Activated CD4-positive, alpha-beta T cell treated with anti-CD3 and anti-CD28 coated beads, Interleukin-2, amount 50 U/mL, for 24 hours (primary cell): Measurements from ENCODE around the gene ZNF608.

Experiments
- DNase-seq, 2 donors: peaks; one replicate each; pipeline ENCODE4 v3.0.0-alpha.2; 2020; ENCODE audit warnings: low read depth in 1 of 2, low spot score in 1 of 2

ZNF608 gene

DNA sequence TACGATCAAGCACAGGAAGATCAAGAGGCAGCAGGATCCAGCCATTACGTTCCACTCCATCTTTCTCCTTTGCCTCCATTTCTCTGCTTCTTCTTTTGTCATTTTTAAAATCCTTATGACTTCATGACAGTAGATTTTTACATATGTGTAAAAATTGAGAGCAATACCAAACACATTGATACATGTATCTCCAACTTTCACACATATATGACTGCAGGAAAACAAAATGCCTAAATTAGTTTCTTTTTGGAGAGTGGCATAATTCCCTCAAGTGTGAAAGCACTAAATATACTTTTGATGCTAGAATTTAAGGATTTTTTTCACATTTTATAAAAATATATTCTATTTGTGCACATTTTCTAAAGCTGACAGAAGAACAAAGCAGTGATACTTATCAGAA lies 8.6 kb upstream of the ZNF608 start:
- DNase-seq, result no peak

DNA sequence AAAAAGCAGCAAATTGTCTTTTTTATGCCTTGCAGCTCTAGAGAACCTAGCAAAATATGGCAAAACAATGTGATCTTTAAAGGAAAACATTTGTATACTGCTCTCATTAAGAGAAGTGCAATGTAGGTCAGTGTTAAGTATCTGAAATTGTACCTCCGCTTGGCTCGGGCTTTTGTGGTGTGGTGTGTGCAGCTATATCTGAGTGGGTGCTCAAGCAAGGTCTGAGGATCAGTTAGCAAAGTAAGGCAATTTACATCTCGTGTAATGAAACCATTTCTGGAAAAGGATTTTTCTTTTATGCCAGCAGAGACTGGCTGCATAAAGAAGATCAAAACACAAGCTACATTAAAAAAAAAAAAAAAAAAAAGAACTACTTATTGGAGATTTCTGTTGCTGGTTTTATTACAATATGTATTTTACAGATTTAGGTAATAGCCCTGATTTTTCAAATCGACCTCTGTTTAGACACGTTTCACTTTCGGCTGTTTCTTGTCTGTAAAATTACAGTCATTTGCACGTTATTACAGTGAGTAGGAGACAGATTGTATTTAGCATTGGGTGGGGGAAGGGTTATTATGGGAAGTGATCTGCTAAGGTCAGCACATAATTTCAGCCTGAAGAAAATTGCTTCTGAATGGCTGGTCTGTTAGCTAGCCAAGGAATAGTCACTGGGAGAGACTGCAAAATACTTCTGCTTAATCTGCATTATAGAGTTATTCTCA lies 7.9 kb upstream of the ZNF608 start:
- no peak for DNase-seq

DNA sequence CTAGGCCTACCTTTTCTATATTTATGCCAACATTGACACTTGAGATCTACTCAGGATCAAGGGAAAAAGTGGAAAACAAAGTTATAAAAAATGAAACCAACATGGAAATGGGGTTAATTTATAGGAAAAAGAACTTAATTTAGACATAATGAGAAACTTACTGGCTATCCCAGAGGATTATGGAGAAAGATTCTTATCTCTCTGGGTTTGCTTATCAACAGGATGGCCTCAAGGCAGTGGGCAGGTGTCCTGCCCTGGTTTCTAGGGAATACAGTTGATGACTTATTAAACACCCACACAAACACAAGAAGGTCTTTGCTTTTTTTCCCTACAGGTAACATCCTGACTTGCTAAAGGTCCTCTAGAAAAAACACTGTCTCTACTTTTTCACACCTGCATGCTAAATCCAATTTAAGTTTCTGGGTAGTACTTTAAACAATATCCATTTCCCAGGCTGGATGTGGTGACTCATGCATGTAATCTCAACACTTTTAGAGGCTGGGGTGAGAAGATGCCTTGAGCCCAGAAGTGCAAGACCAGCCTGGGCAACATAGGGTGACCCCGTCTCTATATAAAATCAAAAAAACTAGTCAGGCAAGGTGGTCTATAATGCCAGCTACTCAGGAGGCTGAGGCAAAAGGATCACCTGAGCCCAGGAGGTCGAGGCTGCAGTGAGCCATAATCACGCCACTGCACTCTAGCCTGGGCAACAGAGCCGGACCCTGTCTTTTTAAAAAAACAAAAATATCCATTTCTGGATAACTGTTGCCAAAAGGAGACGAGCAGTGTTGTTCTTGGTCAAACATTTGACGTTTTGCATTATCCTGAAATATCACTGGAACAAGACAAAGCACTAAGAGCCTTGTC lies 6.6 kb upstream of the ZNF608 start:
- DNase-seq, result no peak

DNA sequence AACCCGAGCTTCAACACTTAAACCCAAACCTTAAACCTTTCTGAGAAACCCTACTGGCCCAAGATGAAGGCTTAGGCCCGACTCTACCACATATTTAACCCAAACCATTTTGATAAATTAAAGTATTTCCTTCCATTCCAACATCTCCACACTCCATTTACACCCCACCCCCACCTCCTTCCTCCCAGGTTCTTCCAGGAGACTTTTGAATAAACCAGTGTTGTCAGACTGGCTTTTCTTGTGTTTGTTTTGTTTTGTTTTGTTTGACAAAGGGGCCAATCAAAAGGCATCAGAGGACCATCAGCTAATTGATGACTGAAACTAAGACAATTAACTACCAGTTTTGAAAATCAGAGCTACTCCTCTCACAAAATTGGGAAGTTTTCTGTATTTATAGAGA lies 4.6 kb upstream of the ZNF608 start:
- no peak for DNase-seq

DNA sequence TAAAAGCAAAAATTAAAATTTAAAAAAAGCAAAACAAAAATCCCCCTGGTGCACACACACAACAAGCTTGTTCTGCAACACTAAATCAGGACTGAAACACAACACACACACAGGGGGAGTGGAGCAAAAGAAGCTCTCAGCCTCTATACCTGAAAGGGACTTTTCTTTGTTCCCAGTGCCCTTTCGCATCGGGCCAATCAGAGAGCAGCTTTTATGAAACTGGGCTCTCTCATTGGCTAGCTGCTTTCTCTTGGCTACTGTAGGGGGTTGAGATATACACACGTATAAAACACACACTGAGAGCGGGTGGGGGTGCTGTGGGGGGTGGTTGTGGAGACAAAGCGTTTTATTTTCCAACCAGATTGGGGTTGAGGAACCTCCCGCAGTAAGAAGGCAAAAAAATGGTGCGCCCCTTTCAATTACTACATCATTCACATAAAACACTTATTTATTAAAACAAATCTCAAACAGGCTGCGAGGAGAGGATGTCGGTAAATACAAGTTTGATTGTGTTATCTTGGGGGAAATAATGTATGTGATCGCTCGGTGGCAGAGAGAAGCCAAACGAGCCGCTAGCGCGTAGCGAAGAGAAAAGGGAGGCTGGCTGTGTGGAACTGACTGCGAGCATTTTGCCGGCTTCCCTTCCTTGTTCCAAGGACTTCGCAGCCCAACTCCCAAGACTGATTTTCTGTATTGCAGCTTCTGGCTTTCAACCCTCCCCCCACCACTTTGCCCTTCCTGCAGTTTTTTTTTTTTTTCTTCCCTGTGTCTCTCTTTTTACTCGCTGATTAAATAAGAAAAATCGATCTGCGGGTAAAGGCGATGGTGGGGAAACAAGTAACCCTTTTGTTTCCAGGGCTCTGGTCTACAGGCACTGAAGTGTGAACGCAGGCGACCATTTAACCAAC lies 2.5 kb upstream of the ZNF608 start:
- DNase-seq, result no peak

DNA sequence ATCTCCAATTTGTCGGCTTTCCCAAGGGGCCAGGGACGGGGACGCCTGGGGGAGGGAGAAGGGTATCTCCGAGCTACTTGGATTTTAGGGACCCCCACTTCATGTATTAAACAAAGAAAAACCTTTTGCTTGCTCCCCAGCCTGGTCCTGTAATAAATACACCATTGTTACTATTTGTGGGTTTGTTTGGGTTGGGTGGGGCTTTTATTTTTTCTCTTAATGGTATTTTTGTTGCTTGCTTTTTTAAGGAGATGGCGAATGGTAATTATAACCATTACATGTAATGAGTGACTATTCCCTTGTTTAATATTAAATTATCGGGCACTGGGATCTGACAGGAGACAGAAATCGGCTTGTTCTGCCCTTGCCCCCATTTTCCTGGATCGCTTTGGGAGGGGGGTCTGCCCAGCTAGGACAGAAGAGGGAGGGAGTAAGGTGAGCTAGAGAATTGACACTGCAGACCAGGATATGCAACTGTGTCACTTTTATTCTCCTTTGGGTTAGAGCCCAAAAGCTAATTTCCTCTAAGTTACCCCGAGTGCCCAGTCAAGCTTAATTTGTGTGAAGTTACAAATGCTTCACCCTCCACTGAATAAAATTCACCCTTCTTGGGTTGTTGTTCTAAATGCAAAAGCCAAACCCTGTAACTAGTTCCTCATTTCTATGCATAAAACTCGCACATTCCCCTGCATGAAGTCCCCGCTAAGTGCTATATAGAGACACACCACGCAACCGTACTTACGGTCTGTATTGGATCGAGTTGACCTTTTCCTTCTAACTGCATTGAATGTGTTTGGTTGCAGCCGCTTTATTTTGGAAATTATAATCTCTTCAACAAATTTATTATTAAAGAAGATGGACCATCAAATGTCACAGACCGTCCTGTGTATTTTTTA lies 1.6 kb upstream of the ZNF608 start:
- DNase-seq, result no peak

DNA sequence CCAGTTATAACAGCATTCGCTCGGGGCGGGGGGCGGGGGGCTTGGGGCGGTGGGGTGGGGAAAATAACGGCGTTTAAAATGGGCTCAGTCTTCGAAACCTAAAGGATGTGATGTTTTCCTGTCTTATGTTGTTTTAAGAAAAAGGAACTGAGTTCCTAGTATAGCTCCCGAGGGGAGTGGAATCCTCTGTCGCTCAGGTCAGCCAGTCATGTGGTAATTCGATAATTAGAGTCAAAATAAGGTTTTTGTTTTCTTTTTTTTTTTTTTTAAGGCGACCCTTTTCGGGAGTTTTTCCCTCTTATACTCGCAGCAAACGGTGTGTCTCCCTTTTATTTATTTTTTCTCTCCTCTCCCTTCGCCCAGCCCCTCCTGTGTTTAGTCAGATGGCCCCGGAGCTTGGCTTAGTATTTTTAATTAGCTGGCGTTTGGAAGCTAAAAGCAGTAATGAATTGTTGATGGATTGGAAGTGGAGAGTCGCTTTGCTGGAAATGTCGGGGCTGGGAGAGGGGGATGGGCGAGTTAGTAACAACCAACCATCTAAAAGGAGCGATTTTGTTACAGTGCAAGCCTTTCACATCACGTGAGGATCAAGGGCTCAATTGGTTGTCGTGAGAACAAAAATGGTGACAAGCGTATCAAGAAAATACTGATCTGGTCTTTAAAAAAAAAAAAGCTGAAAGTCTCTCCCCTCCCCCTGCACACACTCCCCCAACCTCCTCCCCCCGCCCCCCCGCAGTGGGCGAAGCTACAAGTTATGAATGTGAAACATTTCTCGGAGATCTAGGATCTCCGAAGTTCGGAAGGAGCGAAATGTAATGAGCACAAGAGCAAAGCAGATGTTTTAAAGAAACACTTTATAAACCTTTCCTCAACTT lies 714 bp upstream of the ZNF608 start:
- DNase-seq, result no peak

DNA sequence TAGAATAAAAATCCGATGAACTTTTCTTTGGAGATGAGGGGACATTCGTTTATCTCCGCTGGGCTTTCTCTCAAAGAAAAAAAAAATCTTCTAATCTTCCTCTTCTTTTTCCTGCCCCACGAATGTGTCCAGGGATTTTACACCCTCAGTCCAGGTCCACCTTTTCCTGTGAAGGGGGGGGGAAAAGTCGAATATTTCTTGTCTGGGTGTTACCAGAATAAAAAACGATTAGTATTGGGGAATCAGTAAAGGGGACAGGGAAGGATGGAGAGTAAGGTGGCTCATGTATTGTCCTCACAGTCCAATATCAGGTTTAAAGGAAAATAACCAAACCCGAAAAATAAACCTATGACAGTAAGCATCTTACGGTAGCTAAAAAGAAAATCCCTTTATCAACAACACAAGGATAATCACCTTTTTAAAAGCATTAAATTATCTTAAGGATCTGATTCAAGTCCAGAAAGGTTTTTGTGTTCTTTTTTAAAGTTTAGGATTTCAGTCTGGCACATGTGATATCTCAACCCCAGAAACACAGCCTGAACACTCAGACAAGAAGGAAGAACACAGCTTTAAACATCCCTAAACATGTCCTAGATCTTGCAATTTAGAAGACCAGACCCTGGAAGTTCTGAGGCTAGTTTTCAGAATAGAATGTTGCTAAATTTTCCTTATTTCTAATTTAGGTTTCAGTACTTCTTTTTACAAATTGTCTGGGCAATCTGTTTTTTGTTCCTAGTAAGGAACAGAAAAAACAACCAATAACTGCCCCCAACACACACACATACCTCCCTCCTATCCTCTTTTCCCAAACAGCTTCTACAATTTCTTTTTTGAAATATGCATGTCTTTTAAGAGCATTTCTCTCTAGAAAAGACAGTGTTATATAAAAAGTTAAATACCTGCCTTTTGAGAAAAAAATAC lies 1.2 kb downstream of the ZNF608 start:
- no peak for DNase-seq

DNA sequence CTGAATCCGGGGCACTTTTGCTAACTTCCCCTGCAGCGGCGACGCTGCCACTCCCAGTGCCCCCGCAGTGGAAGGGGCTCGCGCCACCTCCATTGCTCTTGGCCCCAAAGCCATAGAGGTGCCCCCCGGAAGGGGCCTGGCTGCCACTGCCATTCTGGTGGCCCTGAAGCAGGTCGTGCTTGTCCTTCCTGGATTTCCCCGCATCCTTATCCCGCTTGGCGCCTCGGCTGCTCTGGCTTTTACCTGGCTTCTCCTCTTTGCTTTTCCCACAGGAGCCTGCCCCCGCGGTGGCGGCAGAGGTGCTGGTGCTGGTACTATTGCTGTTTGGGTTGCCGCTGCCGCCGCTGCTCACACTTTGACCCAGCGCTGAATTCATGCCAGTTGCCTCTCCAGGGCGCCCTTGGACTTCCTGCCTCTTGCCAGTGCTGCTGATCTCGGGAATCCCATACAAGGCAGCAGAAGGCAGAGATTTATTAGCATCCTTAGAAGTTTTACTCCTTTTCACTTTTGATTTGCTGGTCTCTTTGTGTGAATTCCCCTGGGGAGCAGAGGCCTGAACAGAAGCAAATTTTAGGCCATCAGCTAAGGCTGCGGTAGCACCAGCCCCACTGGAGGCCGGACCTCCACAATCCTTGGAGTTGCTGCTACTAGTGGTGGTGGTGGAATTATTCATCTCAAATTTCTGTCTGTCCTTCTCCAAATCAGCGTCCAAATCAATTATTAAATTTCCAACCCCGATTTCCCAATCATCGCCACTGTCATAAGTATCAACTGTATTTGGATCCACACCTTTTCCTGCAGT lies 2.1 kb downstream of the ZNF608 start:
- DNase-seq, result no peak

DNA sequence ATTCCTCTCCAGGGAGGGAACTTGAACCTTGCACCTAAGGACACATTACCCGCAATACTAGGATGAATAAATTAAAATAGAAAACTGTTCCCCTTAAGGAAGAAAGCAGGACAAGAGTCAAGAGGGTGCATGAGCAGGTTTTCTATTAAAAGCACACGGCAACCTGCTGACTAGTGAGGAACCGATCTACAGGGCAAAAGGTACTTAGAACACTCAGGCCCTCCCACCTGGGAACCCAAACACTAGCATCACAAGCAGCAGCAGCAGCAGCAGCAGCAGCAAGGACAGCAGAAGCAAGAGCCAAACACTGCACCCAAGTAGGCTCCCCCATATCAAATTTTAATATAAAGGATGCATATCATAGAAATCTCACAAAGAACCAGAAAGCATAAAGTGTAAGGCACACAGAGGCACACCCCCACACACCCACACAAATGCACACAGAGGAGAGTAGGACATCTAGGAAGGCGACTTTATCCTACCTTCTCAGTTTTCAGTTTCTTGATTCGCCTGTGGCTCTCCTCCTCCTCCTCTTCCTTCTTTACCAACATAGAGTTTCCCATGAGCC lies 2.8 kb downstream of the ZNF608 start:
- DNase-seq, result no peak

DNA sequence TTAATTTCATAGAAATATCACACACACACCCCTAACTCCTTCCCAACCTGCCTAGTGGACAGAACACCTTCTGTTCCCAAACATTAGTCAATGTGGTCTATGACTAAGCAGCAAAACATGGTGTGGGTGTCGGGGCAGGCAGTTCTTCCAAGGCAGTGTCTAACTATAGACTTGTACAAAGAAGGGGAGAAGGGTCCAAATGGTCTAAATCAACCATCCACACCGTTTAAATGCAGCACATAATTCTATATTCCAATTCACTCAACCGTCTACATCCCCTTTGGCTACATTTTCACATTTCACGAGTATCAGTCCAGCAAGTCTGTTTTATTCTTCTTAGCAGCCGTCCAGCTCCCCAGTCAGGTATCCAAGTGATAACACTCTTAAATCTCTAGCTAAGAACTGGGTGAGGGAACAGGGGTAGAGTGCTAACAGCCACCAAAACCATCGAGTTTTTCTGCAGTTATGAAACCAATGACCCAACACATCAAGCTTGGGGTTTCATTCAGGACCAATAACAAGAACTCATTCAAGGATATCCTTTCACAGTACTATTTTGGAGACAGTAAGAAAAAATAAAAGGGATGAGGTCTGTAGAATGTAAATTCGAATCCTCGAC lies 3.3 kb downstream of the ZNF608 start:
- no peak for DNase-seq

DNA sequence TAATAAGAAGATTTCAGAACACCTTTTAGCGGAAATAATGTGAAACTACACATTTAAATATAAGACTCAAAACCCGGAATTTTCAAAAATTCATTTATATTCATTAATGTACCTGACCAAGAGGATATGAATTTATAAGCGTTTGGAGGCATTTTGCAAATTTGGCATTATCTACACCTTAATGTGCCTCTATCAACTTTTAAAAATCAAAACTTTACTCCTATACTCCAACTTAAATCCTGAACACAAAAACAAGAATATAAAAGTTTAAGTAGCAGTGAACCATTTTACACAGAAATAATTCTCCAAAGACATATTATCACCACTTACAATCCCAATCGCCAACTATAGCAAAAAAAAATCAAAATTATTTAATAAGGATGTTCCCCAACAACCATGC lies 3.9 kb downstream of the ZNF608 start:
- DNase-seq, result no peak

DNA sequence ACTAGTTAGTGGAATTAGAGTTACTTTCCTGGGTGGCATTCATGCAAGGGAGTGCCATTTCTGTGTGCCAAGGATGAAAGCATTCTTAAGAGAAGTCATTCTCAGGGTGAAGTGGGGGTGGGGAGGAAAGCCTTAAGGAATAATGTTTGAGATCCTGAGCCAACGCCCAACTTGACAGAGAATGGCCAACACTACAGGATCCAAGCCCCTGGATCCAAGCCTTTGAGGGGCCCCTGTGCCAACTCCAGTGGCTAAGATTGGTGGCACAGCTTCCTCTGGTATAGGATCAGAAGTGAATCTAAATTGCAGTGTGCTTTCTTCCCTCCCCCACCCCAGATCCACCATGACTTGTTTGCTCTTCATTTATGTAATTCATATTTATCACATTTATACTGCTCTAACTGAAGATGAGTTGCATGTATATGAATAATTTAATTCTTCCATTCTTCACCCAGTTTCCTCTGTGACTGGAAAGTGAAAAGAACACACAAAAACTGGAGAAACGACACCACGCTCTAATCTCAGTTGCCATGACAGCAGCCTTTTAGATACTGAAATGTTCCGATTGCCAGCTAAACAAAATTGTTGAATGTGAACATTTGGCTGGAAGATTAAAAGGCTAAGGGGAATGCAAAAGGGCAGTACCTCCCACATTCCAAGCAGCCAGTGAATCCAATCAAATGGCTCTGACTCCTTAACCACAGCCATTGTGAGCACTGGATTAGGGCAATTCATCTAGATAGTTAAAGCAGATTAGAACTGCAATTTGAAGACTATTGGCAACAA lies 4.5 kb downstream of the ZNF608 start:
- DNase-seq, result no peak

DNA sequence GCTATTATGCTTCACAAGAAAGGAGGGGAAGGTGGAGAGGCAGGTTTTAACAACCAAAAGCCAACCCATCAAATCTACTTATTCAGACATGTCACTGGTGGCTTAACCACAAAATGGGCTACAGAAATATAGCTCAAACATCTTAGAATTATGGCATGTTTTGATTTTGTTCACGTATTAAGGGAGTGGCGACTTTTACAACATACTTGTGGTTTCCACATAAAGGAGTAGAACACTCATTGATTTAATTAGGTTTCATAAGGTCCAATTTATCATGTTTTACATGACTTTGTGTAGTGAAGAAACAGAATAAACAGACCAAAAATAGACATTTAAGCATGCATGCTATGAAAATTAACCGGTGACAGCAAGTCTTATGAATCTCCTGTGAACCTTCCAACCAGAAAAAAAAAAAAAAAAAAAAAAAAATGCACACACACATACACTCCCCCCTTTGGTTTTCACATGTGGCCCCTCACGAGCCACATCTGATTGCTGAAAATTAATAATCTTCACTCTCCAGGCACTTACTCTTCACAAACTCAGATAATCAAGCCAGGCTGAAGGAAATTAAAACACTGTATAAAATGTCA lies 5.4 kb downstream of the ZNF608 start:
- no peak for DNase-seq

DNA sequence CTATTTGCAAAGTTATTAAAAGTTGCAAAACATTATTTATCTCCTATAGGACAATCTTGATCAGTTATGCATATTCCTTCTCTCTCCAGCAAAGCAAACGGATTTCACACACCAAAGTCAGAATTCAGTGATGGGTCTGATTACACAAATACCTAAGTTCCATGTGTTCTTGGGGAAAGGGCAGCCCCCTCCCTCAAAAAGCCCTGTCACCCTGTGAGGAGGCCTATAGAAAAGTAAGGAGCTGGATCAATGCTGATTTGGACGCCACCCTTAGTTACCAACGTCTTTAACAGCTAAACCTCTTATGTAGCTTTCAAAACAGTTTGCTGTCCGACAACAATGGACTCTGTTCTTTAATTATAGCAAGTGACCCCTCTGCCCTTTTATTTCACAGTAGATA lies 6.4 kb downstream of the ZNF608 start:
- no peak for DNase-seq

DNA sequence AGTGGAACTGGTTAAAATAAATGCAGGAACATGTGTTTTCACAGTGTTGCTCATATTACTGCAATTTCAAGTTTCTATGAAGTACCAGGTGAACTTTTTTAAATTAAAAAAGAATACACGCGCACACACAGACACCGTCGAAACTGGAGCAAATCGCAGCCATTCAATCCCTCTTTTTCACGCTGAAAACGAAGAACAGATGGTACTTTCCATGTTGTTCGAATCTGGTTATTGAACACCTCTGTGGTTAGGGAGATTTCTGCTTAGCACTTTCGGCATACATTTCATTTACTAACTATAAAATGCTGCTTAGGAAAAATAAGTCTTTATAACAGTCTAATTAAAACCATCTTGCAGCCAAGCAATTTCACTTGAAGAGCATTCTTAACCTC lies 6.8 kb downstream of the ZNF608 start:
- DNase-seq, result no peak
